GM19467 (cell line): ENCODE data around the gene SNED1.

ENCODE experiments used
- ATAC-seq: cut with Tn5 transposase; IDR thresholded peaks from one replicate; pipeline ENCODE4 v1.9.1; 2021; ENCODE audit warnings: mild to moderate bottlenecking, moderate library complexity; ENCODE audit not compliant: unreplicated experiment

Gene SNED1

GRCh38 chr2:240997856-240998705 is at the start of gene SNED1:
Gene SNED1, plus strand, starts transcription at chr2:240998618. Its CDS starts 220 bp downstream, at chr2:240998838.
- ATAC-seq, result no peak

GRCh38 chr2:240948905-240949790 is 49.3 kb upstream of the SNED1 start:
- ATAC-seq, result no peak

- no peak for ATAC-seq
These were observed 48.4 kb upstream of the SNED1 start for GRCh38 chr2:240949791-240950705.

GRCh38 chr2:240951045-240951594 is 47.3 kb upstream of the SNED1 start:
- no peak for ATAC-seq

- no peak for ATAC-seq
These were observed 45.7 kb upstream of the SNED1 start for GRCh38 chr2:240952496-240953246.

GRCh38 chr2:240953426-240954410 is 44.7 kb upstream of the SNED1 start:
- ATAC-seq, result no peak

GRCh38 chr2:240954436-240955305 is 43.7 kb upstream of the SNED1 start:
- ATAC-seq, result no peak

GRCh38 chr2:240955306-240956170 is 42.9 kb upstream of the SNED1 start:
- ATAC-seq, result no peak

- ATAC-seq, result no peak
These were observed 42.1 kb upstream of the SNED1 start for GRCh38 chr2:240956171-240956934.

GRCh38 chr2:240956935-240957655 is 41.3 kb upstream of the SNED1 start:
- no peak for ATAC-seq

- ATAC-seq, result no peak
These were observed 40.6 kb upstream of the SNED1 start for GRCh38 chr2:240957656-240958365.

GRCh38 chr2:240958366-240959213 is 39.8 kb upstream of the SNED1 start:
- no peak for ATAC-seq

- ATAC-seq, result no peak
These were observed 39.0 kb upstream of the SNED1 start for GRCh38 chr2:240959214-240959940.
